Breast epithelium (tissue), 4 donors: Measurements from ENCODE around the gene C1QB. TPM values are rescaled to one million over a fixed set of nuclear protein-coding genes. Genes with fewer than 3 reads are reported as not detected.

ENCODE experiments used
- DNase-seq, 2 donors: peaks; one replicate each; pipeline ENCODE4 v3.0.0-alpha.2; 2019; ENCODE audit warnings: low spot score in 2 of 2
- H3K27ac ChIP-seq, 2 donors: fragments of 200-600 bp; sonication (generic) in 1 of 2; one replicate each; pipeline ENCODE4 v1.5.1; 2016 to 2019; ENCODE audit warnings: mild to moderate bottlenecking in 1 of 2
- H3K27me3 ChIP-seq, 2 donors: fragments of 200-600 bp; sonication (generic) in 1 of 2; one replicate each; pipeline versions ENCODE4 v1.5.1 to v1.6.0; 2017 to 2019; ENCODE audit warnings: control low read depth in 1 of 2, mild to moderate bottlenecking in 1 of 2
- H3K36me3 ChIP-seq: fragments of 200-600 bp; one replicate; pipeline ENCODE4 v1.5.1; 2019
- H3K4me1 ChIP-seq, 2 donors: fragments of 200-600 bp; sonication (generic); one replicate each; pipeline ENCODE4 v1.5.1; 2016 to 2019; ENCODE audit warnings: control low read depth in 1 of 2
- H3K4me3 ChIP-seq, 3 donors: fragments of 200-600 bp; sonication (generic); 1 replicate in 2 of 3; 2 replicates in 1 of 3; pipeline ENCODE4 v1.5.1; 2016 to 2019; ENCODE audit warnings: mild to moderate bottlenecking in 3 of 3, moderate library complexity in 2 of 3
- H3K9me3 ChIP-seq, 2 donors: fragments of 200-600 bp; sonication (generic) in 1 of 2; one replicate each; pipeline ENCODE4 v1.5.1; 2016 to 2019; ENCODE audit warnings: control low read depth in 1 of 2
- CTCF ChIP-seq, 3 donors: fragments of 450-650 bp; IDR thresholded peaks; one replicate each; pipeline ENCODE4 v1.5.1; 2016 to 2017; ENCODE audit warnings: antibody characterized with exemption in 3 of 3, mild to moderate bottlenecking in 3 of 3, moderate library complexity in 3 of 3
- POLR2A ChIP-seq: fragments of 450-650 bp; IDR thresholded peaks from one replicate; pipeline ENCODE4 v1.6.1; 2016; ENCODE audit warnings: antibody characterized with exemption, mild to moderate bottlenecking, moderate library complexity
- POLR2AphosphoS5 ChIP-seq, 3 donors: sonication (generic); formaldehyde crosslinking; IDR thresholded peaks; one replicate each; pipeline ENCODE4 v1.6.1; 2017; ENCODE audit warnings: antibody characterized with exemption in 3 of 3
- intact Hi-C: fragments of 100-400 bp; cut with DNase I; formaldehyde crosslinking; loops from one replicate; pipeline ENCODE4 v1.15.1; 2023; ENCODE audit warnings: low total_unique reads
- total RNA-seq, 3 donors: library from RNA; depleted of rRNA; stranded (reverse); fragments of >200 nt; gene quantifications; one replicate each; pipeline ENCODE4 v1.1.0, GENCODE V29; 2016

The C1QB gene
- total RNA-seq, 3 donors from 2014 or later, result 172 to 706 (median 330) TPM

- no peak overlapping the region for H3K27ac ChIP-seq
- H3K4me1 ChIP-seq, result no peaks in the 10 kb centered on the region
- H3K27me3 ChIP-seq, result no peaks in the 10 kb centered on the region
- peak overlapping the region; percentile 27 to 42 (median 41) for H3K4me3 ChIP-seq
- H3K36me3 ChIP-seq, result no peaks in the 10 kb centered on the region
- no peak for TF ChIP-seq POLR2A
- TF ChIP-seq POLR2AphosphoS5 (IDR thresholded peaks at IDR 0.05), result no peak
- TF ChIP-seq CTCF (IDR thresholded peaks at IDR 0.05), result no peak
- intact Hi-C loops, result loop anchor here (5.0 kb wide), 1 partner anchor 222 kb away; no protein-coding TSS in a partner anchor
- DNase-seq, result no peak
- no peaks in the 10 kb centered on the region for H3K9me3 ChIP-seq
Measured at GRCh38 chr1:22643928-22644327, 9.1 kb upstream of the C1QB start.

GRCh38 chr1:22645931-22646330 is 7.1 kb upstream of the C1QB start:
- TF ChIP-seq POLR2AphosphoS5 (IDR thresholded peaks at IDR 0.05), result no peak
- no peak for TF ChIP-seq POLR2A
- TF ChIP-seq CTCF (IDR thresholded peaks at IDR 0.05), result no peak
- Histone ChIP-seq H3K27ac (no peak overlapping the region), H3K27me3 (no peaks in the 10 kb centered on the region), H3K36me3 (no peaks in the 10 kb centered on the region), H3K4me1 (no peaks in the 10 kb centered on the region), H3K9me3 (no peaks in the 10 kb centered on the region), H3K4me3 (peak overlapping the region in 1 of 3 donors; percentile 42)
- intact Hi-C loops, result no loop called here
- no peak for DNase-seq

GRCh38 chr1:22646384-22646783 is 6.7 kb upstream of the C1QB start:
- H3K4me3 ChIP-seq, result no peak overlapping the region
- no peak overlapping the region for H3K27ac ChIP-seq
- intact Hi-C loops, result no loop called here
- no peaks in the 10 kb centered on the region for H3K9me3 ChIP-seq
- DNase-seq, result no peak
- TF ChIP-seq POLR2A (no peak), POLR2AphosphoS5 (IDR thresholded peaks at IDR 0.05) (no peak), CTCF (IDR thresholded peaks at IDR 0.05) (no peak)
- no peaks in the 10 kb centered on the region for H3K4me1 ChIP-seq
- no peaks in the 10 kb centered on the region for H3K27me3 ChIP-seq
- no peaks in the 10 kb centered on the region for H3K36me3 ChIP-seq

GRCh38 chr1:22650089-22650693 is 2.8 kb upstream of the C1QB start:
- DNase-seq, result no peak
- TF ChIP-seq POLR2AphosphoS5 (IDR thresholded peaks at IDR 0.05) (no peak), POLR2A (no peak), CTCF (IDR thresholded peaks at IDR 0.05) (no peak)
- Histone ChIP-seq H3K36me3 (no peaks in the 10 kb centered on the region), H3K4me3 (no peak overlapping the region), H3K27ac (no peak overlapping the region), H3K9me3 (no peaks in the 10 kb centered on the region), H3K27me3 (no peaks in the 10 kb centered on the region), H3K4me1 (no peaks in the 10 kb centered on the region)
- intact Hi-C loops, result loop anchor here (5.0 kb wide), 1 partner anchor 737 kb away; no protein-coding TSS in a partner anchor

- intact Hi-C loops, result loop anchor here (5.0 kb wide), 1 partner anchor 735 kb away; no protein-coding TSS in a partner anchor
- Histone ChIP-seq H3K9me3 (no peaks in the 10 kb centered on the region), H3K4me3 (no peak overlapping the region), H3K27me3 (peaks cover 0 to 3% of the 10 kb centered on the region in 2 donors), H3K36me3 (no peaks in the 10 kb centered on the region), H3K27ac (no peak overlapping the region), H3K4me1 (no peaks in the 10 kb centered on the region)
- DNase-seq, result no peak
- no peak for TF ChIP-seq CTCF (IDR thresholded peaks at IDR 0.05)
- TF ChIP-seq POLR2A, result no peak
- TF ChIP-seq POLR2AphosphoS5 (IDR thresholded peaks at IDR 0.05), result no peak
Measured at GRCh38 chr1:22651941-22652856, 837 bp upstream of the C1QB start.
